Measurements from ENCODE around the gene WDFY4. TPM values are rescaled to one million over a fixed set of nuclear protein-coding genes. Genes with fewer than 3 reads are reported as not detected.

The WDFY4 gene
- total RNA-seq, 1 experiment from 2014 or later, result not detected

- no peaks in the 10 kb centered on the region for H3K36me3 Mint-ChIP-seq (ENCODE audit: insufficient read depth in 1 of 3, low read depth in 3 of 3)
- no peak overlapping the region for H2BK5ac ChIP-seq (ENCODE audit: insufficient read length, low read length)
- H3K18ac ChIP-seq (ENCODE audit: insufficient read length, low read depth, low read length), result no peak overlapping the region
- no peaks in the 10 kb centered on the region for H3K27me3 Mint-ChIP-seq (ENCODE audit: low read depth)
- H3K27me3 ChIP-seq (ENCODE audit: insufficient read depth, low read length), result no peaks in the 10 kb centered on the region
- H3K4ac ChIP-seq (ENCODE audit: low read depth, low read length), result no peak overlapping the region
- no peak overlapping the region for H2AK5ac ChIP-seq (ENCODE audit: insufficient read length, low read length)
- H4K8ac ChIP-seq (replicated peaks; ENCODE audit: insufficient read length, low read depth, low read length), result no peak overlapping the region
- no peak overlapping the region for H3K4me2 ChIP-seq (ENCODE audit: insufficient read depth, insufficient read length, low read length)
- H3K79me1 ChIP-seq (ENCODE audit: insufficient read depth, low read depth, low read length, poor library complexity, severe bottlenecking), result no peaks in the 10 kb centered on the region
- H3K4me1 Mint-ChIP-seq, result no peaks in the 10 kb centered on the region
- H3K23ac ChIP-seq (ENCODE audit: insufficient read length, low read depth, low read length), result no peak overlapping the region
- H4K5ac ChIP-seq (ENCODE audit: insufficient read length, low read depth, low read length), result no peak overlapping the region
- DNase-seq, result no peak
- no peaks in the 10 kb centered on the region for H3K9me3 ChIP-seq (ENCODE audit: control insufficient read depth, low read depth, low read length)
- H2AFZ ChIP-seq (ENCODE audit: low read length), result no peak overlapping the region
- H3K27ac Mint-ChIP-seq, result no peak overlapping the region
- H3K14ac ChIP-seq (ENCODE audit: insufficient read depth, low read length), result no peak overlapping the region
- TF ChIP-seq, protein P1, sequence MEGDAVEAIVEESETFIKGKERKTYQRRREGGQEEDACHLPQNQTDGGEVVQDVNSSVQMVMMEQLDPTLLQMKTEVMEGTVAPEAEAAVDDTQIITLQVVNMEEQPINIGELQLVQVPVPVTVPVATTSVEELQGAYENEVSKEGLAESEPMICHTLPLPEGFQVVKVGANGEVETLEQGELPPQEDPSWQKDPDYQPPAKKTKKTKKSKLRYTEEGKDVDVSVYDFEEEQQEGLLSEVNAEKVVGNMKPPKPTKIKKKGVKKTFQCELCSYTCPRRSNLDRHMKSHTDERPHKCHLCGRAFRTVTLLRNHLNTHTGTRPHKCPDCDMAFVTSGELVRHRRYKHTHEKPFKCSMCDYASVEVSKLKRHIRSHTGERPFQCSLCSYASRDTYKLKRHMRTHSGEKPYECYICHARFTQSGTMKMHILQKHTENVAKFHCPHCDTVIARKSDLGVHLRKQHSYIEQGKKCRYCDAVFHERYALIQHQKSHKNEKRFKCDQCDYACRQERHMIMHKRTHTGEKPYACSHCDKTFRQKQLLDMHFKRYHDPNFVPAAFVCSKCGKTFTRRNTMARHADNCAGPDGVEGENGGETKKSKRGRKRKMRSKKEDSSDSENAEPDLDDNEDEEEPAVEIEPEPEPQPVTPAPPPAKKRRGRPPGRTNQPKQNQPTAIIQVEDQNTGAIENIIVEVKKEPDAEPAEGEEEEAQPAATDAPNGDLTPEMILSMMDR (conservative IDR thresholded peaks at IDR 0.05), result no peak
- H3K79me2 ChIP-seq (ENCODE audit: insufficient read depth, low read length), result no peaks in the 10 kb centered on the region
- H3K27ac ChIP-seq (ENCODE audit: insufficient read length, low read depth, low read length), result no peak overlapping the region
- H3K9ac ChIP-seq (ENCODE audit: extremely low read depth, insufficient read length, low read length), result no peak overlapping the region
- H3K23me2 ChIP-seq (ENCODE audit: insufficient read length, low read depth, low read length, poor library complexity, severe bottlenecking), result no peaks in the 10 kb centered on the region
- no peaks in the 10 kb centered on the region for H3K9me3 Mint-ChIP-seq
- H3T11ph ChIP-seq (ENCODE audit: low read length), result no peak overlapping the region
- no peak overlapping the region for H3K56ac ChIP-seq (ENCODE audit: insufficient read length, low read depth, low read length)
- H2BK20ac ChIP-seq (ENCODE audit: low read depth, low read length, poor library complexity, severe bottlenecking), result no peak overlapping the region
- H4K91ac ChIP-seq (ENCODE audit: insufficient read length, low read depth, low read length), result no peak overlapping the region
- no peaks in the 10 kb centered on the region for H3K4me1 ChIP-seq (ENCODE audit: insufficient read depth, low read length)
- H4K20me1 ChIP-seq (ENCODE audit: control insufficient read depth, insufficient read depth, insufficient read length), result no peaks in the 10 kb centered on the region
- no CpG with 5 or more reads among the region's 11 CpGs for WGBS (ENCODE audit: extremely low coverage, insufficient read length, low lambda C conversion rate)
- H2BK120ac ChIP-seq (ENCODE audit: low read depth, low read length, poor library complexity, severe bottlenecking), result no peak overlapping the region
- no peak overlapping the region for H2BK15ac ChIP-seq (ENCODE audit: low read depth, low read length)
- no peak overlapping the region for H2BK12ac ChIP-seq (ENCODE audit: insufficient read length, low read depth, low read length)
- H3K4me3 Mint-ChIP-seq, result no peak overlapping the region
Observed at GRCh38 chr10:48890888-48891850, 206.5 kb downstream of the WDFY4 start.

Measured in H9 (cell line).